Breast epithelium (tissue), 4 donors: Measurements from ENCODE around the gene TBC1D2B. TPM values are rescaled to one million over a fixed set of nuclear protein-coding genes. Genes with fewer than 3 reads are reported as not detected.
A peak's percentile ranks its signal among the peaks of the same experiment; 100 is the strongest.

Source experiments
- DNase-seq, 2 donors: peaks; one replicate each; pipeline ENCODE4 v3.0.0-alpha.2; 2019; ENCODE audit warnings: low spot score in 2 of 2
- H3K27ac ChIP-seq, 2 donors: fragments of 200-600 bp; sonication (generic) in 1 of 2; one replicate each; pipeline ENCODE4 v1.5.1; 2016 to 2019; ENCODE audit warnings: mild to moderate bottlenecking in 1 of 2
- H3K27me3 ChIP-seq, 2 donors: fragments of 200-600 bp; sonication (generic) in 1 of 2; one replicate each; pipeline versions ENCODE4 v1.5.1 to v1.6.0; 2017 to 2019; ENCODE audit warnings: control low read depth in 1 of 2, mild to moderate bottlenecking in 1 of 2
- H3K36me3 ChIP-seq: fragments of 200-600 bp; one replicate; pipeline ENCODE4 v1.5.1; 2019
- H3K4me1 ChIP-seq, 2 donors: fragments of 200-600 bp; sonication (generic); one replicate each; pipeline ENCODE4 v1.5.1; 2016 to 2019; ENCODE audit warnings: control low read depth in 1 of 2
- H3K4me3 ChIP-seq, 3 donors: fragments of 200-600 bp; sonication (generic); 1 replicate in 2 of 3; 2 replicates in 1 of 3; pipeline ENCODE4 v1.5.1; 2016 to 2019; ENCODE audit warnings: mild to moderate bottlenecking in 3 of 3, moderate library complexity in 2 of 3
- H3K9me3 ChIP-seq, 2 donors: fragments of 200-600 bp; sonication (generic) in 1 of 2; one replicate each; pipeline ENCODE4 v1.5.1; 2016 to 2019; ENCODE audit warnings: control low read depth in 1 of 2
- POLR2A ChIP-seq: fragments of 450-650 bp; IDR thresholded peaks from one replicate; pipeline ENCODE4 v1.6.1; 2016; ENCODE audit warnings: antibody characterized with exemption, mild to moderate bottlenecking, moderate library complexity
- POLR2AphosphoS5 ChIP-seq, 3 donors: sonication (generic); formaldehyde crosslinking; IDR thresholded peaks; one replicate each; pipeline ENCODE4 v1.6.1; 2017; ENCODE audit warnings: antibody characterized with exemption in 3 of 3
- intact Hi-C: fragments of 100-400 bp; cut with DNase I; formaldehyde crosslinking; loops from one replicate; pipeline ENCODE4 v1.15.1; 2023; ENCODE audit warnings: low total_unique reads
- total RNA-seq, 3 donors: library from RNA; depleted of rRNA; stranded (reverse); fragments of >200 nt; gene quantifications; one replicate each; pipeline ENCODE4 v1.1.0, GENCODE V29; 2016
- TF ChIP-seq, protein P1 (sequence below), 3 donors: fragments of 450-650 bp; IDR thresholded peaks; one replicate each; pipeline ENCODE4 v1.5.1; 2016 to 2017; ENCODE audit warnings: antibody characterized with exemption in 3 of 3, mild to moderate bottlenecking in 3 of 3, moderate library complexity in 3 of 3

The TBC1D2B gene
- total RNA-seq, 3 donors from 2014 or later = 44.9 to 71.0 (median 69.2) TPM

DNA sequence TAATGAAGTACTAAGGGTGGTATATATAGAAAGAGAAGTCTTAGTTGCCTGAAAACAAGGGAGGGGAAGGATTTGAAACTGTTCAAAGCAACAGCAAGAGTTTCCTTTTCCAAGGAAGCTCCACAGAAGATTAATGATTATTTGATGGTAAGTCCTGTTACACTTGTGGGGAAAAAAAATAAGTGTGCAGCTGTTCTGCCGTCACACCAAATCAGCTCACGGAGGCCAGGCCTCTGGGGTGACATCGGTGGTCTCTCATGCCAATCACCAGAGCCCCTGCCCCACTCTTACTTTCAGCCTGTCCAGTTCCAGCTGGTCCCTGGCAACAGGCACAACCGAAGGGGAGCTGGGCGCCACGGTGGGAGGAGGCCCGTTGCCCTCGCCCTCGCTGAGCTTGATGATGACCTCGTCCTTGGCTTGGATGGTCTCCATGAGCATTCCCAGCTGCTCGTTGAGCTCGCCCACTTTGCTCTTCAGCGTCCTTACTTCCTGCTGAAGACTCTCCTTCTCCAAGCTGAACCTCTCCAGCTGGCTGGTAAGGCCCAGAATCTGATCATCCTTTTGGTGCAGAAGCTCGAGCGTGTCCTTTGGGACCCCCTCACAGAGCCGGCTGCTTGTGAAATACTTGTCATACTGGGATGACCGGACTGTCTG lies 53.5 kb downstream of the TBC1D2B start:
- Histone ChIP-seq H3K4me3 (no peak overlapping the region), H3K9me3 (no peaks in the 10 kb centered on the region), H3K4me1 (no peaks in the 10 kb centered on the region), H3K36me3 (no peaks in the 10 kb centered on the region), H3K27me3 (no peaks in the 10 kb centered on the region), H3K27ac (peak overlapping the region in 1 of 2 donors; percentile 62)
- TF ChIP-seq, protein P1, sequence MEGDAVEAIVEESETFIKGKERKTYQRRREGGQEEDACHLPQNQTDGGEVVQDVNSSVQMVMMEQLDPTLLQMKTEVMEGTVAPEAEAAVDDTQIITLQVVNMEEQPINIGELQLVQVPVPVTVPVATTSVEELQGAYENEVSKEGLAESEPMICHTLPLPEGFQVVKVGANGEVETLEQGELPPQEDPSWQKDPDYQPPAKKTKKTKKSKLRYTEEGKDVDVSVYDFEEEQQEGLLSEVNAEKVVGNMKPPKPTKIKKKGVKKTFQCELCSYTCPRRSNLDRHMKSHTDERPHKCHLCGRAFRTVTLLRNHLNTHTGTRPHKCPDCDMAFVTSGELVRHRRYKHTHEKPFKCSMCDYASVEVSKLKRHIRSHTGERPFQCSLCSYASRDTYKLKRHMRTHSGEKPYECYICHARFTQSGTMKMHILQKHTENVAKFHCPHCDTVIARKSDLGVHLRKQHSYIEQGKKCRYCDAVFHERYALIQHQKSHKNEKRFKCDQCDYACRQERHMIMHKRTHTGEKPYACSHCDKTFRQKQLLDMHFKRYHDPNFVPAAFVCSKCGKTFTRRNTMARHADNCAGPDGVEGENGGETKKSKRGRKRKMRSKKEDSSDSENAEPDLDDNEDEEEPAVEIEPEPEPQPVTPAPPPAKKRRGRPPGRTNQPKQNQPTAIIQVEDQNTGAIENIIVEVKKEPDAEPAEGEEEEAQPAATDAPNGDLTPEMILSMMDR (IDR thresholded peaks at IDR 0.05) = no peak
- TF ChIP-seq POLR2AphosphoS5 (IDR thresholded peaks at IDR 0.05) = peak in 2 of 3 donors; percentile 43 to 56
- DNase-seq = no peak
- intact Hi-C loops = no loop called here

DNA sequence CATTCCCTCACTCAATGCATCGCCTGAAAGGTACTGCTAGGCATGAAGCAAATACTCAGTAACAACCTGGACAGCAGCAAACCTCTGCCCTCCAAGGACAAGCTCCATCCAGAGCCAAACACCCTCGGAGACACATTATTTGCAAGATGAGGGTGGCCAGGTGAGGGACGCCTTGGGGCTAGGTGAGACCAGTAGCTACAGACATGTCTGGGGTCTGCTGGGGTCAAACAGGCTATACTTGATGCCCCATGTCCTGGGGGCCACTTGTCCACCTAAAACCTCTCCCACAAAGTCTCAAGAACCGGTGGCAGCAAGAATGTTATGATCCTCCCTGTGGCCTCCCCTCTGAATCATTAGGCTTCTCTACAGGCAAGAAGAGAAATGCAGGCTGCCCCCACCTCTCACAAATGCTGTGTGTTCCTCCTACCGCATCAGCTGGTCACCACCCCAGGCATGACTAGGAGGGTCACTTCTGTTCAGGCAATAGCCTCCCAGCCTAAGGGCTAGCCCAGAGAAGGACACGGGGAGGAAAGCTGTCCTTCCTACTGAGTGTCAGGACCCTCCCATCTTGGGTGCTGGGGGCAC lies 54.3 kb downstream of the TBC1D2B start:
- intact Hi-C loops = no loop called here
- no peaks in the 10 kb centered on the region for H3K36me3 ChIP-seq

DNA sequence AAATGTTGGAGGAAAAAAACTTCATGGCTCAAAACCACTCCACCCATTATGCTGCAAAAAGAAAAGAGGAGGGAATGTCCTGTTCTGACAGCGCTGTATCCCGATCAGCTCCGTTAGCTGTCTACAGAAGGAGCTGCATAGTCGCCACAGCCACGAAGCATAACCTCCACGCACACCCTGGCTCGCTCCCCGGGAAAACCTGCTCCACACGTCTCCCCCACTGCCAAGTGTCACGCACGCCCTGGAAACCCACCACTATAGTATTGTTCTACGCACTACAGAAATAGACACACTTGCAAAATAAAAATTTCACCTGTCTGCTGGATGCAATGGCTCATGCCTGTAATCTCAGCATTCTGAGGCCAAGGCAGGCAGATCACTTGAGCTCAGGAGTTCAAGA lies 55.8 kb downstream of the TBC1D2B start:
- Histone ChIP-seq H3K27me3 (no peaks in the 10 kb centered on the region), H3K36me3 (no peaks in the 10 kb centered on the region), H3K9me3 (no peaks in the 10 kb centered on the region), H3K4me3 (no peak overlapping the region), H3K27ac (no peak overlapping the region), H3K4me1 (no peaks in the 10 kb centered on the region)
- TF ChIP-seq, protein P1 (IDR thresholded peaks at IDR 0.05) = no peak
- no peak for TF ChIP-seq POLR2AphosphoS5 (IDR thresholded peaks at IDR 0.05)
- TF ChIP-seq POLR2A = no peak
- DNase-seq = no peak
- intact Hi-C loops = no loop called here

More for the DNA sequence above, 54.3 kb downstream of the TBC1D2B start:
- no peak overlapping the region for H3K4me3 ChIP-seq
- H3K27ac ChIP-seq = peak overlapping the region in 1 of 2 donors; percentile 62
- no peaks in the 10 kb centered on the region for H3K27me3 ChIP-seq
- no peaks in the 10 kb centered on the region for H3K9me3 ChIP-seq
- DNase-seq = no peak
- TF ChIP-seq, protein P1 (IDR thresholded peaks at IDR 0.05) = no peak
- no peak for TF ChIP-seq POLR2A
- no peak for TF ChIP-seq POLR2AphosphoS5 (IDR thresholded peaks at IDR 0.05)
- H3K4me1 ChIP-seq = no peaks in the 10 kb centered on the region

DNA sequence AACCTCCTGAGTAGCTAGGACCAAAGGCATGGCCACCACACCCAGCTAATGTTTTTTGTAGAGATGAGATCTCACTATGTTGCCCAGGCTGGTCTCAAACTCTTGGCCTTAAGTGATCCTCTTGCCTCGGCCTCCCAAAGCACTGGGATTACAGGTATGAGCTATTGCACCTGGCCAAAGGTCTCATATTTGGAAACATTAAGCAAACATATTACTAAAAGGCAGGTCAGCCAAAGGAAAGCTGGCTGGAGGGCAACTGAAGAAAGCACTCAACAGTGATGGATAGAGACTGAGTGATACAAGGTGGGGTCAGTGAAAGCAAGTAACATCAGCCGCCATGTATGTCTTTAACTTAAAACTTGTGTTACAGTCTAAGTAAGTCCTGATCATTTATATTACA lies 57.5 kb downstream of the TBC1D2B start:
- H3K27me3 ChIP-seq = no peaks in the 10 kb centered on the region
- no peaks in the 10 kb centered on the region for H3K9me3 ChIP-seq
- H3K4me1 ChIP-seq = no peaks in the 10 kb centered on the region
- H3K36me3 ChIP-seq = no peaks in the 10 kb centered on the region
- H3K27ac ChIP-seq = no peak overlapping the region
- TF ChIP-seq POLR2AphosphoS5 (IDR thresholded peaks at IDR 0.05) (no peak), POLR2A (no peak)
- TF ChIP-seq, protein P1 (IDR thresholded peaks at IDR 0.05) = no peak
- no peak overlapping the region for H3K4me3 ChIP-seq
- intact Hi-C loops = no loop called here
- DNase-seq = no peak

DNA sequence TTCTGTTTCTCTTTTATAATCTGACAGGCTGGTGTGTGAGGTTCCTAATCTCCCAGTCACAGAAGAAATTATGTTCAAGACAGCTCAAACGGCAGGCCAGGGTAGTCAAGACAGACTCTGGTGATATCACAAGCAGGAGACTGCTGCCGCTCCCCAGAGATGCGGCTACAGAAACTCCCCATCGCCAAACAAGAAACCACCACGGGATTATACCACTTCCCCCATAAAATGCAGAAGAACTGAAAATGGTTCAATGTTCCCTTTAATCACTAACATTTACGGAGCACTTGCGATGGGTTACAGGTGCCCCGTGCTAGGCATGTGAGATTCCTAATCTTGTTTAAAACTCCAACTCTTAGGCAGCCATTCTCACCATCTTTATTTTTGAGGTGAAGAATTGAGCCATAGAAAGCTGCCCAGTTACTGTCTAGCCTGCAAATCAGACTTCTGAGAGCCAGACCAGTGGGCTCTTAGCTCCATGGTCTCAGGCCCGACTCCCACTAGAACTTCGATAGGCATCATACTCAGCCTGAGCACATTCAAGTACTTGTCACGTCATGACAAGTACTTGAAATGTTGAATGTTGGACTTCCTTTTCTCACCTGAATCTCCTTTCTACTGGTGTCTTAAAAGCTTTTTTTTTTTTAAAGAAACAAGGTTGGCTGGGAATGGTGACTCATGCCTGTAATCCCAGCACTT lies 58.4 kb downstream of the TBC1D2B start:
- DNase-seq = no peak
- Histone ChIP-seq H3K27me3 (no peaks in the 10 kb centered on the region), H3K4me1 (no peaks in the 10 kb centered on the region), H3K36me3 (no peaks in the 10 kb centered on the region), H3K9me3 (no peaks in the 10 kb centered on the region), H3K4me3 (no peak overlapping the region), H3K27ac (no peak overlapping the region)
- intact Hi-C loops = no loop called here
- TF ChIP-seq POLR2AphosphoS5 (IDR thresholded peaks at IDR 0.05) (no peak), POLR2A (no peak)
- TF ChIP-seq, protein P1 (IDR thresholded peaks at IDR 0.05) = no peak
